Fibroblast of the aortic adventitia (primary cell): ENCODE results near the gene OR2T6. TPM values are rescaled to one million over a fixed set of nuclear protein-coding genes. Genes with fewer than 3 reads are reported as not detected.

ENCODE experiments used
- DNase-seq: peaks from one replicate; pipeline ENCODE4 v3.0.0-alpha.2; 2010; ENCODE audit warnings: low read depth
- H3K4me3 ChIP-seq: 2 replicates; pipeline ENCODE4 v1.5.1; 2011; ENCODE audit warnings: low read depth, mild to moderate bottlenecking, control low read depth, low read length, moderate library complexity
- total RNA-seq: library from RNA; depleted of rRNA; stranded (reverse); fragments of >200 nt; gene quantifications from 2 replicates; pipeline ENCODE4 v1.2.3, GENCODE V29; 2012; ENCODE audit warnings: low replicate concordance
- TF ChIP-seq, protein P1 (sequence below): IDR thresholded peaks from 2 replicates; pipeline ENCODE4 v1.5.1; 2011; ENCODE audit warnings: mild to moderate bottlenecking, low read length, control low read depth, inconsistent platforms; ENCODE audit not compliant: insufficient read depth

OR2T6 gene
- total RNA-seq, 1 donor = not detected

DNA sequence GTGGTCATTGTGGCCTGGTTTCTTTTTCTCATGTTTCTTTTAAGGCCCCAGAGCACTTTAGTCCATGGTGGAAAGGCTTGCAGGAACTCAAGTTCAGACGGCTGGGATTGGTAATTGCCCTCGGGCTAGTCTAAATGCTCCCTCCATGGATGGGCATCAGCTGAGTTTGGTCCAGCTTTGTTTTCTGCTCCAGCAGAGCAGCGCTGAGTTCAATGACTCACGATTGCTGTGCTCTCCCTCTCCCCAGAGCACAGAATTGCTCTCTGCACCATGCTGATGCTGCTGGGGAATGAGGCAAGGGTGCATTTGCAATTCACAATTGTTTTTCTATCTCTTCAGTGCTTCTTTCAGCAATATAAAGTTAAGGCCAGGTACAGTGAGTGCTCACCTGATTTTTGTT lies 1.8 kb upstream of the OR2T6 start:
- DNase-seq = no peak
- TF ChIP-seq, protein P1, sequence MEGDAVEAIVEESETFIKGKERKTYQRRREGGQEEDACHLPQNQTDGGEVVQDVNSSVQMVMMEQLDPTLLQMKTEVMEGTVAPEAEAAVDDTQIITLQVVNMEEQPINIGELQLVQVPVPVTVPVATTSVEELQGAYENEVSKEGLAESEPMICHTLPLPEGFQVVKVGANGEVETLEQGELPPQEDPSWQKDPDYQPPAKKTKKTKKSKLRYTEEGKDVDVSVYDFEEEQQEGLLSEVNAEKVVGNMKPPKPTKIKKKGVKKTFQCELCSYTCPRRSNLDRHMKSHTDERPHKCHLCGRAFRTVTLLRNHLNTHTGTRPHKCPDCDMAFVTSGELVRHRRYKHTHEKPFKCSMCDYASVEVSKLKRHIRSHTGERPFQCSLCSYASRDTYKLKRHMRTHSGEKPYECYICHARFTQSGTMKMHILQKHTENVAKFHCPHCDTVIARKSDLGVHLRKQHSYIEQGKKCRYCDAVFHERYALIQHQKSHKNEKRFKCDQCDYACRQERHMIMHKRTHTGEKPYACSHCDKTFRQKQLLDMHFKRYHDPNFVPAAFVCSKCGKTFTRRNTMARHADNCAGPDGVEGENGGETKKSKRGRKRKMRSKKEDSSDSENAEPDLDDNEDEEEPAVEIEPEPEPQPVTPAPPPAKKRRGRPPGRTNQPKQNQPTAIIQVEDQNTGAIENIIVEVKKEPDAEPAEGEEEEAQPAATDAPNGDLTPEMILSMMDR = no peak
- no peak overlapping the region for H3K4me3 ChIP-seq

DNA sequence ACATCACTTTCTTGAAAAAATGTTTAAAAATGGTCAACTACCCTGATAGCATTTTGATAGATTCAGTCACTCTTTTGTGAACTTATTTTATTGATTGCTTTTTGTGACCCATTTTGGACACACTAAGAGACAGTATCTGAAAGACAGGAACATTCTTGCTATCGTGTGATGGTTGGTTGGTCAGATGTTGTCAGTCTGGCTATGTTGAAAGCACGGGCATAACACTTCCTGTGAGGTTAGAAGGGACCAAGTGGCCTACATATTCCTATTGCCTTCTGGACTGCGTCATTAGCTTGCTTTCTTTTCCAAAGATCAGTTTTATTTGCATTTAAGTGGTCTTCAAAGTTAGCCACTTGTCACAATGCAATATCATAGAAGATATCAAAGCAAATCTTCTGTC lies 1.4 kb downstream of the OR2T6 start:
- TF ChIP-seq, protein P1 = no peak
- H3K4me3 ChIP-seq = no peak overlapping the region
- DNase-seq = no peak

DNA sequence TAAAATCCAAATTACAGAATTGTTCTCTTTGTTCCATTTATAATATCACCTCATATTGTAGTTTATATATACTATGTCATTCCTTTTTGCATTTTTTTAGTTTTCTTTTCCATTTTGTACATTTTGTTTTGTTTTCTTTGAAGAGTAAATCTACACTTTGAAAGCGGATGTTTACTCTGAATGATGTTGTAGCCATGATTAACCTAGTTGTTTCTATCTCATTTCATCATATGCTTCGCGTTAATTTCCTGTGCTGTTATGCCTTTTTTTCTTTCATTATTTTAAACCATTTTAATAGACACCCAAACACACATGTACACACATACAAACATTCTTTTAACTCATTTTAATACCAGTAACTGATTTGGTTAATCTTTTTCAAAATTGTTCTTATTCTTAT lies 5.3 kb downstream of the OR2T6 start:
- no peak for DNase-seq
- TF ChIP-seq, protein P1 = no peak
- H3K4me3 ChIP-seq = no peak overlapping the region

GRCh38 chr1:248388426-248388825 lies 12.9 kb downstream of the OR2T6 start:
- H3K4me3 ChIP-seq = no peak overlapping the region
- TF ChIP-seq, protein P1 = no peak
- no peak for DNase-seq

GRCh38 chr1:248393050-248393449 lies 17.5 kb downstream of the OR2T6 start:
- TF ChIP-seq, protein P1 = no peak

DNA sequence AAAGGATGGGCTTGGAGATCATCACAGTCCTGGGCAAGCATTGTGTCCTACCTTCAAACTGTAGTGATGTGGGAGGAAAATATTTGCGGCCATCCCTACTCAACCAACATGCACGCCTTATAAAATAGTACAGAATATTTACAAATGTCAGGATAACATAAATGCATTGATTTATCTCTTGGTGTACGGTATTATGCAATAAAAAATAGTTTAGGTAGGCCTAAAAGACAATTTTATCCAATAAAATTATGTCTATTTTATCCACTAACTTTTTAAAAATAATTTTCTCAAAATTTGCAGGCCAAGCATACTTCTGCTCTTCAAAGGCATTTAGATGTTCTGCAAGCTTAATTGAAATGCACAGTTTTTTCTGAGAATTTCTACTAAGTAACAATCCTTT lies 27.2 kb downstream of the OR2T6 start, which contains the start of gene OR2T1:
OR2T1 (plus strand) TSS at position 301 of the 400 bp plus-strand sequence. CDS start 3,100 bp downstream, outside the sequence.
- no peak for DNase-seq
- no peak within 1 kb of the TSS for H3K4me3 ChIP-seq
- TF ChIP-seq, protein P1 = no peak

More at GRCh38 chr1:248393050-248393449, 17.5 kb downstream of the OR2T6 start:
- H3K4me3 ChIP-seq = no peak overlapping the region
- no peak for DNase-seq

GRCh38 chr1:248404024-248404423 lies 28.5 kb downstream of the OR2T6 start:
- TF ChIP-seq, protein P1 = no peak
- peak; percentile 3 for DNase-seq
- no peak overlapping the region for H3K4me3 ChIP-seq
